ENCODE data around the gene UGT1A6. TPM values are rescaled to one million over a fixed set of nuclear protein-coding genes. Genes with fewer than 3 reads are reported as not detected.
"Not testable (repeated sequence)": the region's sequence is repeated elsewhere in the genome, so short reads cannot be mapped to it uniquely, and the experiment has no call there.

Gene UGT1A6
- not detected for polyA plus RNA-seq (2013, experiment 1 of 2; ENCODE audit: insufficient read length)
- polyA plus RNA-seq (2013, experiment 2 of 2; ENCODE audit: insufficient read length), result not detected

DNA sequence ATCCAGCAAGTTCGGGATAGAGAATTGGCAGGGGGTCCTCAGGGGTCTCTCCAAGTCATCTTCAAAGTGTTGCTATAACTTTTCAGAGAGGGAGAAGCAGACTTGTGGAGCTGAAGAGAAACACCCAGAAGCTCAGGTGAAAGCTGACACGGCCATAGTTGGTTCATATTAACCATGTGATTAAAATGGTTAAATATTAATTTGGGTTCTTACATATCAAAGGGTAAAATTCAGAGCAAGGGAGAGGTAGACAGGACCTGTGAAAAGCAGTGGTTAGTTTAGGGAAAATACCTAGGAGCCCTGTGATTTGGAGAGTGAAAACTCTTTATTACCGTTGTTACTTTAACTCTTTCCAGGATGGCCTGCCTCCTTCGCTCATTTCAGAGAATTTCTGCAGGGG is at the start of gene UGT1A6:
Gene UGT1A6, plus strand, starts transcription at position 243 of the 400 bp plus-strand sequence. Its CDS starts 115 bp downstream, at position 358.
- no peak for DNase-seq

- DNase-seq, result no peak
Measured at GRCh38 chr2:233643128-233643527, 49.6 kb upstream of the UGT1A6 start.

GRCh38 chr2:233646033-233646432 is 46.7 kb upstream of the UGT1A6 start:
- DNase-seq, result not testable (repeated sequence)

DNA sequence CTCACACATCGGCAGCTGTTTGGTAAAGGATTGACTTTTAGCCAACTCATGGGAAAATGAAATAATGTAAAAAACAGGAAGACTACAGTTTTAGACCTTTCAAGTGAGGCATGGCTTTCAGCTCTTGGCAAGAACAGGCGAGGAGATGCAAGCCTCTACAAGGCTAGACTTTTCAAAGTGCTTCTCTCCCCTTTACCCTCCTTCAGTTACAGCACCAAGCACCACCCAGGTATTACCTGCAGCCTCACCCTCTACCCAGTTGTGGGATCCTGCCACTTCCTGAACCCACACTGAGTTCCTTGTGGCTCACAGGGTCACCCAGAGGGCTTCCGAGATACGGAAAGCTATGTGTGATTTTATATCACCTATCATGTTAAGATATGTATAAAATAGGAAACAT is 41.7 kb upstream of the UGT1A6 start:
- no peak for DNase-seq

- DNase-seq, result no peak
Measured at GRCh38 chr2:233651430-233651829, 41.3 kb upstream of the UGT1A6 start.

DNA sequence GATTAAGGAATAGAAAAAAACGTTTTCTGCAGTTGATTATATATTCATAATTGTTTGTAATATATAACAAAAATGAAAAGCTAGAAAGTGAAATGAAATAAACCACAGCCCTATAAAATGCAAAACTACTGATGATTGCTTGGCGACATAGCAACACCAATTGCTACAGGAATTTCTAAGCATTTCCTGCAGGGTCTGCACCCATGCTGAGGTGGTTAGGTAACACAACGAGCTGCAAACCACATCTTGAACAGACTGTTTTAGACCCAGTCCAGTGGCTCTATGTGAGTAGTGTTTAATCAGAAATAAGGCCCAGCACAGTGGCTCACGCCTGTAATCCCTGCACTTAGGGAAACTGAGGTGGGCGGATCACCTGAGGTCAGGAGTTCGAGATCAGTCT is 38.2 kb upstream of the UGT1A6 start:
- DNase-seq, result no peak

DNA sequence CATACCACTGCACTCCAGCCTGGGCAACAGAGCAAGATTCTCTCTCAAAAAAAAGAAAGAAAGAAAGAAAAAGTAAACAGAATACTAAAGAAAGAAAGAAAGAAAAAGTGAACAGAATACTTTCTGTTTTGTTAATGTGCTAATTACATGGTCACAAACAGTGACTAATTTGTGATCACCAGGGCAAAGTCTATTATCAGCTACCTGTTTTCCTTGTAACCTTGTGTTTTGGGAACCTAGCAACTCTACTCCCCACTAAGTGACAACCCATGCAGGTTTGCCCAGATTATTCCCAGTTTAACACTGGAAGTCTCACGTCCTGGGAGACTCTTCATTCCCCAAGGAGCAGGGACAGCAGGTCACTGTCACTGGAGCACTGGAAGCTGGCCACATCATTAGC is 37.6 kb upstream of the UGT1A6 start:
- no peak for DNase-seq

DNA sequence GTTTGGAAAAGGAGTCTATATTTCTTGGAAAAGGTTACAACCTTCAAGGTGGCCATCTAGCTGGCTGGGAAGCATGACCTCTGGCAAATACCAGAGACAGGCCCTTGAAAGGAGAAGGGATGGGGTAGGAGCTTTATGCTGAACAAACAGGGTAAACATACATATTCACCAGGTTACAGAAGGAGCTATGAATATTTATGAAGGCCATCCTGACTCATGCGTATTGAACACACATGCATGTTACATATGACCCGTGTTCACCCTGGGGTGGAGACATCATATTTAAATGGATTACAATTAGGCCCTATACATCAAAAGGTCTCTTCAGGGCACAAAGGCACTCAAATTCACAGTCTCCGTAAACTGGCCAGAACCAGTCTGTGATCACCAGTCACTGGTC is 36.7 kb upstream of the UGT1A6 start:
- DNase-seq, result not testable (repeated sequence)

GRCh38 chr2:233656443-233656842 is 36.2 kb upstream of the UGT1A6 start:
- no peak for DNase-seq

DNA sequence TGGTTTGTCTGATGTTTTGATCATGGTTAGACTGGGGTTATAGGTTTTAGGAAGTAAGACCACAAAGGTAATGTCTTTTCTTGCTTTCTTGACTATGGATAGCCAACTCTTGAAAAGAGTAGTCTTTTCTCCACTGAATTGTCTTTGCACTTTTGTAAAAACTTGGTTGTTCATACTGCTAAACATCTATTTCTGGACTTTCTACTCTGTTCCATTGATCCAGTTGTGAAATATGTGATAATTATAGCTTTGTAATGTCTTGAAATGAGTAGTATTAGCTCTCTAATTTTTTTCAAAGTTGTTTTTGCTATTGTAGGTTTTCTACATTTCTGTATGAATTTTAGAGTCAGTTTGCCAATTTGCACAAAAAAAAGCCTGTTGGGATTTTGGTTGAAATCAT is 34.1 kb upstream of the UGT1A6 start:
- no peak for DNase-seq

- no peak for DNase-seq
Measured at GRCh38 chr2:233663911-233664310, 28.8 kb upstream of the UGT1A6 start.

DNA sequence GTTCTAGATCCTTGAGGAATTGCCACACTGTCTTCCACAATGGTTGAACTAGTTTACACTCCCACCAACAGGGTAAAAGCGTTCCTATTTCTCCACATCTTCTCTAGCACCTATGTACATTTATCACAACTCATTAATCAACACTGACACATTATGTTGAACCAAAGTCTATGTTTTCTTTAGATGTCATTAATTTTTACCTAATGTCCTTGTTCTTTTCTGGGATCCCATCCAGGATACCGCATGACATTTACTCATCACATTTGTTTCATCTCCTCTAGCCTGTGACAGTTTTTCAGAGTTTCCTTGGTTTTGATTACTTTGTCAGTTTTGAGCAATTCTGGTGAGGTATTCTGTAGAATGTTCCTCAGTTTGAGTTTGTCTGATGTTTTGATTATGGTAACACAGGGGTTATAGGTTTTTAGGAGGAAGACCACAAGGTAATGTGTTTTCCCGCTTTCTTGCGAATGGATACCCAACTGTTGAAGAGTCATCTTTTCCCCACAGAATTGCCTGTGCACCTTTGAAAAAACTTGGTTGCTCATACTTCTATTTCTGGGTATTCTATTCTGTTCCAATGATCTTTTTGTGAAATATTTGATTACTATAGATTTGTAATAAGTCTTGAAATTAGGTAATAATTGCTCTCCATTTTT is 24.0 kb upstream of the UGT1A6 start:
- no peak for DNase-seq

DNA sequence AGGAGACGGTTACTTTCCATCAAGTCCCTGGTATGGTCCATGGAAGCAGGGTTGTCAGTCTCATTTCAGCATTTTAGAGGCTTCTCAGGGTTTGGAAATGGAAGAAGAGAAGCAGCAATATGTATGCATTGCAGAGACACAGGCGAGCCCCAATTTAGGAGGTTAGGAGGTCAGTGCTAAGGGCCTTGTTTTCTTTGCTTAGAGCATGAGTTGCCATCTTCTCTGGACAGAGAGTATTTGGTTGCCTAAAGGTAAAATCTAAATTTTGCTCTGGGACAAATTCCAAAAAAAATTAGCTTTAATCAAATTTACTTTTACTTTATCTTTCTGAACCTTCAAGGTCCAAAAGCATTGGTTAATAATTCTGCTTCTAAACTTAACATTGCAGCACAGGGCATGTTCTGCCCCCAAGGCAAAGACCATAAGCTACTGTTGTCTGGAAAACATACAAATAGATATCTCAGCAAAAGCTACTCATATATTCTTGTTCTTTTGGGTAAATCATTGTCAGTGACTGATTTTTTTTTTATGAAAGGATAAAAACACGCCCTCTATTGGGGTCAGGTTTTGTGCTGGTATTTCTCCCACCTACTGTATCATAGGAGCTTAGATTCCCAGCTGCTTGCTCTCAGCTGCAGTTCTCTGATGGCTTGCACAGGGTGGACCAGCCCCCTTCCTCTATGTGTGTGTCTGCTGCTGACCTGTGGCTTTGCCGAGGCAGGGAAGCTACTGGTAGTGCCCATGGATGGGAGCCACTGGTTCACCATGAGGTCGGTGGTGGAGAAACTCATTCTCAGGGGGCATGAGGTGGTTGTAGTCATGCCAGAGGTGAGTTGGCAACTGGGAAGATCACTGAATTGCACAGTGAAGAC is 21.2 kb upstream of the UGT1A6 start, which contains the start of gene UGT1A9:
Gene UGT1A9, plus strand, starts transcription at position 609 of the 872 bp plus-strand sequence. Its CDS starts 37 bp downstream, at position 646.
- DNase-seq, result no peak

GRCh38 chr2:233672886-233673285 is 19.8 kb upstream of the UGT1A6 start:
- DNase-seq, result no peak

GRCh38 chr2:233673896-233674295 is 18.8 kb upstream of the UGT1A6 start:
- no peak for DNase-seq

- no peak for DNase-seq
Measured at GRCh38 chr2:233674314-233674713, 18.4 kb upstream of the UGT1A6 start.

GRCh38 chr2:233674995-233675394 is 17.7 kb upstream of the UGT1A6 start:
- DNase-seq, result no peak

DNA sequence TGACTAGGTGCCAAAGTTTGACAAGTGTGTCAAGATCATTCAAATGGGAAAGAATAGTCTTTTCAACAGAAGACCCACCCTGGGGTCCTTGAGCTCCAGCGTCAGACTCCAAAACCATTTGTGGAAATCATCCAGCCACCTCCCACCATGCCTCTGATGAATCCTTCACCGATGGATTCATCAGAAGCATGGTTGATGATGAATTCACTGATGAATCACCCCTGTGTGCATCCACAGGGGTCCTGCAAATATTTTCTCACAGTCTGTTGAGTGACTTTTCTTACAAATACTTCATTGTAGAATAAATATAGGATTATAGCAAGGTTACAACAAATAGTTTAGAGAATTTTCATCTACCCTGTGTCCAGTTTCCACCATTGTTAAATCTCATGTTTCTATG is 16.6 kb upstream of the UGT1A6 start:
- no peak for DNase-seq

- DNase-seq, result no peak
Measured at GRCh38 chr2:233679196-233679595, 13.5 kb upstream of the UGT1A6 start.

DNA sequence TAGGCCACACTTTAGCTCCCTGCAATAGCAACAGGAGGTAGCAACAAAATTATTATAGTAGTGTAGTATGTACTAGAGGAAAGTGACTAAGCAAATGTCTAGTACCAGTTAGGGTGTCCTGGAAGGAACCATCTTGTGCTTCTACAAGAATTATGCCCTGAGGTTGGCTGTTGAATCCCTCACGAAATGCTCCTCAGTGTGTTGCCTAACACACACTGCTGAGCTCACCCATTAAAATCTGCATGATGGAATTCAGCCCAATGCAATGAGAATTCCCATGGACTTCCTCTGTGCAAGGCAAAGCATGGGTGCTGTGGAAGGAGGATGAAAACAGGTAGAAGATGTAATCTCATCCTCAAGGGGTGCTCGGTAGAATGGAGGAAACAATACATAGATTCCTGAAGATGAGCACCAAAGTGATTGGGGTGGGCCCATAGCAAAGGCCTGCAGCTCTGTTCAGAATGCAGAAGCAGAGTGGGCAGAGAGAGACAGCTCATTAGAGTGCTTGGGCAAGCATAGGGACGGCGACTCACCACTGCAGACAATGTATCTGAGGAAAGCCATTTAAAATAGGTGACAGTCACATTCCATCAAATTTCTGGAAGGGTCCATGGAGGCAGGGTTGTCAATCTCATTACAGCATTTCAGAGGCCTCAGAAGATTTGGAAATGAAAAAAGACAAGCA is 12.2 kb upstream of the UGT1A6 start:
- no peak for DNase-seq

DNA sequence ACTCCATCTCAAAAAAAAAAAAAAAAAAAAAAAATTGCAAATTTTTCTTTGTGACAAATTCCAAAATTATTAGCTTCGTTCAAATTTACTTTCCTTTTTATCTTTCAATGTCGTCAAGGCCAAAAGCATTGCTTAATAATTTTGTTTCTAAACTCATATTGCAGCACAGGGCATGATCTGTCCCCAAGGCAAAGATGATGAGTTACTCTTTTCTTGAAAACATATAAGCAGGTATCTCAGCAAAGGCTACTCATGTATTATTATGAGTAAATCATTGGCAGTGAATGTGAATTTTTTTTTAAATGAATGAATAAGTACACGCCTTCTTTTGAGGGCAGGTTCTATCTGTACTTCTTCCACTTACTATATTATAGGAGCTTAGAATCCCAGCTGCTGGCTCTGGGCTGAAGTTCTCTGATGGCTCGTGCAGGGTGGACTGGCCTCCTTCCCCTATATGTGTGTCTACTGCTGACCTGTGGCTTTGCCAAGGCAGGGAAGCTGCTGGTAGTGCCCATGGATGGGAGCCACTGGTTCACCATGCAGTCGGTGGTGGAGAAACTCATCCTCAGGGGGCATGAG is 11.1 kb upstream of the UGT1A6 start, which contains the start of gene UGT1A7:
Gene UGT1A7, plus strand, starts transcription at position 381 of the 579 bp plus-strand sequence. Its CDS starts 37 bp downstream, at position 418.
- DNase-seq, result no peak

- DNase-seq, result no peak
Measured at GRCh38 chr2:233684640-233685039, 8.1 kb upstream of the UGT1A6 start.

DNA sequence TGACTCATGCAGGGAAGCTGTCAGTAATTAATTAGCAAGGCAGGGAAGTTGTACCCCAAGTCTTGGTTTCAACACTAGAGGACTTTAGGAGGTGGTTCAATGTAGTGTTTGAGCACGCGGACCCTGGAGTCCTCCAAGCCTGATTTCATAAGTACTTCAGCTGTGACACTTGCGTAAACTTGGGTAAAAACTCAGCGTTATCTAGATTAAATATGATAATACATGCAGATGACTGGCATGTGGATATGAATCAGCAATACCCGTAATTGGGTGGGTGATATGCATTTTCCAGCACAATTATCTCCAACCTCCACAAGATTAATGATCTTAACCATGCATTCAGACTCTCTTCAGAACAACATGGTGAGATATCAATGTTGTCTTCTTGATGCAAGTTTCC is 5.8 kb upstream of the UGT1A6 start:
- DNase-seq, result no peak

Data from fibroblast of skin of abdomen (primary cell).